Hepatocyte (in vitro differentiated cells): ENCODE results near the gene DMD. TPM values are rescaled to one million over a fixed set of nuclear protein-coding genes. Genes with fewer than 3 reads are reported as not detected.

Experiments used
- DNase-seq: peaks from one replicate; pipeline ENCODE4 v3.0.0-alpha.2; 2016; ENCODE audit warnings: low spot score
- H2AFZ ChIP-seq: fragments of 200-600 bp; sonication (generic); 2 replicates; pipeline ENCODE4 v1.6.0; 2016; ENCODE audit warnings: antibody characterized with exemption, mild to moderate bottlenecking
- H3K27ac ChIP-seq: fragments of 200-600 bp; sonication (generic); 2 replicates; pipeline ENCODE4 v1.5.1; 2016; ENCODE audit warnings: mild to moderate bottlenecking
- H3K27me3 ChIP-seq: fragments of 200-600 bp; sonication (generic); 2 replicates; pipeline ENCODE4 v1.6.1; 2016
- H3K36me3 ChIP-seq: fragments of 200-600 bp; sonication (generic); replicated peaks from 2 replicates; pipeline ENCODE4 v1.5.1; 2016; ENCODE audit warnings: low read depth; ENCODE audit not compliant: insufficient read depth
- H3K4me1 ChIP-seq: fragments of 200-600 bp; sonication (generic); 2 replicates; pipeline ENCODE4 v1.5.1; 2016; ENCODE audit warnings: mild to moderate bottlenecking, moderate library complexity; ENCODE audit not compliant: insufficient read depth
- H3K4me2 ChIP-seq: fragments of 200-600 bp; sonication (generic); 2 replicates; pipeline ENCODE4 v1.6.0; 2016
- H3K4me3 ChIP-seq: fragments of 200-600 bp; sonication (generic); 2 replicates; pipeline ENCODE4 v1.5.1; 2016; ENCODE audit warnings: mild to moderate bottlenecking
- H3K79me2 ChIP-seq: fragments of 200-600 bp; sonication (generic); 2 replicates; pipeline ENCODE4 v1.6.0; 2017; ENCODE audit warnings: mild to moderate bottlenecking
- H3K9me2 ChIP-seq: fragments of 200-600 bp; sonication (generic); replicated peaks from 2 replicates; pipeline ENCODE4 v1.6.0; 2017; ENCODE audit warnings: mild to moderate bottlenecking; ENCODE audit not compliant: insufficient read depth
- H3K9me3 ChIP-seq: fragments of 200-600 bp; sonication (generic); 2 replicates; pipeline ENCODE4 v1.5.1; 2016; ENCODE audit warnings: low read depth, mild to moderate bottlenecking
- H4K20me1 ChIP-seq: fragments of 200-600 bp; sonication (generic); 2 replicates; pipeline ENCODE4 v1.6.0; 2016; ENCODE audit warnings: mild to moderate bottlenecking; ENCODE audit not compliant: insufficient read depth, poor library complexity, severe bottlenecking
- CTCF ChIP-seq: fragments of 200-600 bp; sonication (generic); IDR thresholded peaks from 2 replicates; pipeline ENCODE4 v1.5.1; 2016; ENCODE audit warnings: antibody characterized with exemption, mild to moderate bottlenecking; ENCODE audit not compliant: poor library complexity
- EZH2 ChIP-seq: fragments of 200-600 bp; sonication (generic); IDR thresholded peaks from 2 replicates; pipeline ENCODE4 v1.6.1; 2016; ENCODE audit warnings: antibody characterized with exemption, mild to moderate bottlenecking, borderline replicate concordance
- EZH2phosphoT487 ChIP-seq: fragments of 200-600 bp; sonication (generic); IDR thresholded peaks from one replicate; pipeline ENCODE4 v1.6.1; 2018; ENCODE audit warnings: antibody characterized with exemption, mild to moderate bottlenecking, low read depth, moderate library complexity; ENCODE audit not compliant: unreplicated experiment, severe bottlenecking
- WGBS: methylation state at CpG from one replicate; pipeline ENCODE4 v1.1.6; 2016; ENCODE audit warnings: low lambda C conversion rate; ENCODE audit errors: missing lambda C conversion rate; 5-methylcytosine and 5-hydroxymethylcytosine counted together
- polyA plus RNA-seq: library from polyadenylated mRNA; unstranded; fragments of >200 nt; fragmentation: Nextera tagmentation; extraction: Ambion mirVana; gene quantifications from 2 replicates; pipeline ENCODE4 v1.2.1, GENCODE V29; 2016
- total RNA-seq: library from RNA; depleted of rRNA; stranded (reverse); fragments of >200 nt; gene quantifications from 2 replicates; pipeline ENCODE4 v1.2.3, GENCODE V29; 2014

Gene DMD
- total and polyA plus RNA-seq, 2 experiments from 2014 or later = 14.2 to 27.8 TPM

- H3K79me2 ChIP-seq = no peaks in the 10 kb centered on the region
- H4K20me1 ChIP-seq = no peaks in the 10 kb centered on the region
- H3K4me1 ChIP-seq = no peaks in the 10 kb centered on the region
- 87% methylated on average over 3 of the region's 3 CpGs for WGBS
- no peak for DNase-seq
- H3K27ac ChIP-seq = peak overlapping the region; percentile 51
- no peaks in the 10 kb centered on the region for H3K9me2 ChIP-seq
- no peak overlapping the region for H3K4me3 ChIP-seq
- H2AFZ ChIP-seq = no peak overlapping the region
- no peaks in the 10 kb centered on the region for H3K36me3 ChIP-seq
- no peak overlapping the region for H3K4me2 ChIP-seq
- no peak for TF ChIP-seq CTCF
- no peak for TF ChIP-seq EZH2phosphoT487
- no peak for TF ChIP-seq EZH2
- no peaks in the 10 kb centered on the region for H3K27me3 ChIP-seq
- H3K9me3 ChIP-seq = no peaks in the 10 kb centered on the region
Measured at GRCh38 chrX:31420711-31421151, 1790.6 kb downstream of the DMD start.

- 54% methylated on average over 2 of the region's 2 CpGs for WGBS
- no peaks in the 10 kb centered on the region for H3K27me3 ChIP-seq
- no peaks in the 10 kb centered on the region for H3K9me2 ChIP-seq
- TF ChIP-seq CTCF (no peak), EZH2phosphoT487 (no peak), EZH2 (no peak)
- H3K9me3 ChIP-seq = no peaks in the 10 kb centered on the region
- H3K79me2 ChIP-seq = no peaks in the 10 kb centered on the region
- no peaks in the 10 kb centered on the region for H3K36me3 ChIP-seq
- no peaks in the 10 kb centered on the region for H3K4me1 ChIP-seq
- no peak for DNase-seq
- no peak overlapping the region for H3K4me3 ChIP-seq
- H3K4me2 ChIP-seq = no peak overlapping the region
- H2AFZ ChIP-seq = no peak overlapping the region
- H3K27ac ChIP-seq = no peak overlapping the region
- H4K20me1 ChIP-seq = no peaks in the 10 kb centered on the region
Measured at GRCh38 chrX:31420302-31420701, 1791.0 kb downstream of the DMD start.

GRCh38 chrX:31397119-31397518 is 1814.2 kb downstream of the DMD start:
- no peaks in the 10 kb centered on the region for H3K36me3 ChIP-seq
- DNase-seq = no peak
- H2AFZ ChIP-seq = no peak overlapping the region
- H3K9me3 ChIP-seq = no peaks in the 10 kb centered on the region
- H3K4me2 ChIP-seq = no peak overlapping the region
- no peaks in the 10 kb centered on the region for H3K4me1 ChIP-seq
- H4K20me1 ChIP-seq = no peaks in the 10 kb centered on the region
- no peak overlapping the region for H3K27ac ChIP-seq
- 89% methylated on average over 3 of the region's 3 CpGs for WGBS
- no peak for TF ChIP-seq EZH2
- no peak for TF ChIP-seq CTCF
- no peak for TF ChIP-seq EZH2phosphoT487
- no peaks in the 10 kb centered on the region for H3K9me2 ChIP-seq
- no peaks in the 10 kb centered on the region for H3K27me3 ChIP-seq
- no peak overlapping the region for H3K4me3 ChIP-seq
- H3K79me2 ChIP-seq = no peaks in the 10 kb centered on the region

GRCh38 chrX:31392513-31392912 is 1818.8 kb downstream of the DMD start:
- 86% methylated on average over 3 of the region's 3 CpGs for WGBS
- Histone ChIP-seq H3K79me2 (no peaks in the 10 kb centered on the region), H3K27me3 (no peaks in the 10 kb centered on the region), H3K9me3 (no peaks in the 10 kb centered on the region), H3K4me3 (no peak overlapping the region), H3K36me3 (no peaks in the 10 kb centered on the region), H3K4me1 (no peaks in the 10 kb centered on the region), H3K27ac (no peak overlapping the region), H3K9me2 (no peaks in the 10 kb centered on the region), H4K20me1 (no peaks in the 10 kb centered on the region), H2AFZ (no peak overlapping the region), H3K4me2 (no peak overlapping the region)
- TF ChIP-seq EZH2 (no peak), CTCF (no peak), EZH2phosphoT487 (no peak)
- DNase-seq = no peak
